NCI-H2196 treated with DMSO at 0.1 percent for 48 hours (cell line): ENCODE data around the gene MDGA2.
"Not testable (repeated sequence)": the region's sequence is repeated elsewhere in the genome, so short reads cannot be mapped to it uniquely, and the experiment has no call there.

Experiments used
- DNase-seq: peaks from one replicate; lab custom pipeline; 2025; ENCODE audit not compliant: unreplicated experiment; lab: John Stamatoyannopoulos, UW

The MDGA2 gene

DNA sequence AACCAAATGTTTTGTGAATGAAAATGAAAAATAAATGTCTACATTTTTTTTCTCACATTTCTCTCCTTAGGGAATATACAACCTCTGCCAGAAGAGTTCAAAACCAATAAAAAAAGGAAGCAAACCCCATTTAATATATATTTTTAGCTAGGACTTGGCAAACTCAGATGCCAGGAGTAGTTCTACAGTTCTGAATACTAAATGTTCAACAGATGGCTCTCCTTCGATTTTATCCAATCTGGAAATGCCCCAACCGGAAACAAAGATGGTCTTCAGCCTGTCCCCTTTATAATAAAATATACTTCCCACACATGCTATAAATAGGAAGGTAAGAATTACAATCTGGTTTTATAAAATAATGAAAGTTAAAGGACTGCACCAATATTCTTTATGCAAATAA lies 330.4 kb downstream of the MDGA2 start:
- DNase-seq: no peak

DNA sequence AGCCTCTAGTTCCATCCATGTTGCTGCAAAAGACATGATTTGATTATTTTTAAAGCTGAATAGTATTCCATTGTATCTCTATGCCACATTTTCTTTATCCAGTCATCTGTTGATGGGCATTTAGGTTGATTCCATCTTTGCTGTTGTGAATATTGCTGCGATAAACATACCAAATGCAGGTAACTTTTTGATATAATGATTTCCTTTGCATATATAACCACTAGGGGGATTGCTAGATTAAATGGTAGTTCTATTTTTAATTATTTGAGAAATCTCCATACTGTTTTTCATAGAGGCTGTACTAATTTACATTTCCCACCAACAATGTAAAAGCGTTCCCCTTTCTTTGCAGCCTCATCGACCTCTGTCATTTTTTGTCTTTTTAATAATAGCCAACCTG lies 342.5 kb downstream of the MDGA2 start:
- no peak for DNase-seq

DNA sequence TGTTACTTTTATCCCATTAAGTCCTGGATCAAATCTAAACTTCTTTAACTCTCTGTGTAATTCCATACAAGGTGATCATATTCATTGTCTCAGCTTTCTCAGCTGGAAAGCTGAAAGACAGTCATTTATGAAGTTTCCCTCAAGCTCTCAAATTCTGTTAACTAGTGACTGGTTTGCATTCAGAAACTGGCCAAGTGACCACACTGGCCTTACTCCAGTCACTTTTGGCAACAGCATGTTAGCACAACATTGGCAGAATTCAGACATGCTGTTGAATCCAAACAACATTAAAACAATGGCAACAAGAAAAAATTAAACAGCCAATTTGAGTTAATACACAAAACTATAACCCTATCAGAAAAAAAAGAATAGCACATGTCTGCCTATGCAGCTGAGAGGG lies 343.3 kb downstream of the MDGA2 start:
- no peak for DNase-seq

DNA sequence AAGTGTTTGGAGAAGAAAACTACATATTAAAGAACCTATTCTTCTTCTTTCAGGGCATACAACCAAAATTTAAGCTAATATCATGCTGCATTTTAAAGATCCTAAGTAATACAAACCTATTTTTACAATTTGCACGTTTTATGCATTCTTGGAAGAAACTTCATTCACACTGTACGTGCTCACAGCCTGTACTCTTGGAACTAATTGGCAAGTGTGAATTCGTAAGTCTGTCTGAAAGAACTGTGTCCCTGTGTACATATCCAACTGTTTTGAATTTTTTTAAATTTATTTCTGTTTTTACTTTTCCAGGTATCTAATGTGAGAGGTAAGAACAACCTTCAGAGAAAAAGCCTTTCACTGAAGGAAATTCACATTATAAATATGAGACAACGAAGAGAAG lies 347.0 kb downstream of the MDGA2 start:
- DNase-seq: no peak

DNA sequence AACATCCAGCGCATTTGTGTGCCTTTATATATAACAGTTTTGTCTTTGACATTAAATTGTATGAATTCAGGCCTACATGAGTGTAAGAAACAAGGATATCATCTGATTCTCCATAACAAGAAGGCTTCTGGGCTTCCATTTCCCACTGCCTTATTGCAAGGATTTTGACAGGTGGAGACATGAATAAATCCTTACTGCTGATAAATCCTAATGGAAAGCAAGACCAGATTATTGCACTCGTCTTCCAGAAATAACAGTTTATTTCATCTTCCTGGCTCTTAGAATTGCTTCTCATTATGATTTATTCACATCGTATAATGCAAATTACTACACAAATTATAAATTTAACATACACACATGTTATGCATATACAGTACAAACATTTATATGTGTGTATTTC lies 348.1 kb downstream of the MDGA2 start:
- no peak for DNase-seq

DNA sequence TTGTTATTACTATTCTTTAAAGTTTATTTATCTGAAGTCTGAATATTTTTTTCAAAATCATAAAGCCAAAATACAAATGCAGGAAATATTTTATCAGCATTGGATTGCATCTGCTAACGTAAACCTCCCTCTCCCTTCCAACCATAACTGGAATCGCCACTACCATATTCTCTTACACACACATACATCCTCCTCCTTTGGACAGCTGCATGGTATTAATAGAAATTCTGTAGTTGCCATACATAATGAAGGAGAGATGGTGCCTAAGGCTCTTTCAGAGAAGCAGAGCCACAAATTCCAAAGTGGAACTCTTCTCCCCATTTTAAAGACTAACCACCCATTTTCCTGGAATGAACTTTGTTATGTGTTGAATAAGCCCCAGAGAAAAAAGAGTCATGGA lies 352.7 kb downstream of the MDGA2 start:
- no peak for DNase-seq

DNA sequence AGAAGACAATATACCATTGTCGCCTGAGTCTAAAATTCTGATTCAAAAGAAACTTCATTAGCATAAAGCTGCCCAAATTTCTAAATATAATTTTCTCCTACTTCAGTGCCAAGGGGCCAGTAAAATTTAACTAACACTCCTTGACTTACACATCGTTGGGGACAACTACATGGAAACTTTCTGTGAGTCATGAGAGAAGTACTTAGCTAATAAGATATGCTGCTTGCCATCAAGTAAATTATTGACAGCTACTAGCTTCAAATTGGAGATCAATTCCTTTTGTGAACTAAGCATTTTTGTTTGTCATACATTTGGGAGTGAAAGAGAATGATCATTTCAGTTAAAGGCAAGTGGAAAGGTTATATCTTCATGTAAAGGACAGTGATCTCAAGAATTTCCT lies 373.3 kb downstream of the MDGA2 start:
- DNase-seq: no peak

DNA sequence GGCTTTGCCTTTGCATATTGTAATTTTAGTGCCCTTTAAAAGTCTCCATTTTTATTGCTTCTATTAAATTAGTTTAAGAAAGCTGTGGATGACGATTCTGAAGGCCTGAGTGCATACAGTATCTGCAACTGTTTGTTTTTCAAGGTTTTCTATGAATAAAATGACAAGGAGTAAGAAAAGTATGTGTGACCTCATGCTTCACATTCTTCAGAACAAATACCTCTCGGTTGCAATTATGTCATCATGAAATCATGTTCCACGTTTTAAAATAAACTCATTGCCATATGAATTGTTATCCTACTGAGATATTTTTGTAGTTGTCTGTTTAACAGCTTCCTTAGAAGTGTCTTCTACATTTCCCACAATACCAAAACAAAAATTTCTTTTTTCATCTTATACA lies 374.6 kb downstream of the MDGA2 start:
- no peak for DNase-seq

DNA sequence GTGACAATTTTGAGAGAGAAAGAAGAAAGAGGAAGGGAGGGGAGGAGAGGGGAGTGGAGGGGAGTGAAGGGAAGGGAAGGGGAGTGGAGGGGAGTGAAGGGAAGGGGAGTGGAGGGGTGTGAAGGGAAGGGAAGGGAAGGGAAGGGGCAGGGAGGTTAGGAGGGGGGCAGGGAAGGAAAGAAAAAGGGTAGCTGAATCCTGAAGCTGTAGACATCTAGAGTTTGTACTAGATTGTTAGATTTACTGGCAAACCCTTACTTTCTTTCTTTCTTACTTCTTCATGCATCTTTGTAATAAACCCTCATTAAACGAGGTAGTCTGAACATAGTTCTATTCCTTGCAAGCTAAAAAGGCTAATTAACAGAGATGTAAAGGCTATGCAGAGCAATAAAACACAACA lies 378.0 kb downstream of the MDGA2 start:
- no peak for DNase-seq

DNA sequence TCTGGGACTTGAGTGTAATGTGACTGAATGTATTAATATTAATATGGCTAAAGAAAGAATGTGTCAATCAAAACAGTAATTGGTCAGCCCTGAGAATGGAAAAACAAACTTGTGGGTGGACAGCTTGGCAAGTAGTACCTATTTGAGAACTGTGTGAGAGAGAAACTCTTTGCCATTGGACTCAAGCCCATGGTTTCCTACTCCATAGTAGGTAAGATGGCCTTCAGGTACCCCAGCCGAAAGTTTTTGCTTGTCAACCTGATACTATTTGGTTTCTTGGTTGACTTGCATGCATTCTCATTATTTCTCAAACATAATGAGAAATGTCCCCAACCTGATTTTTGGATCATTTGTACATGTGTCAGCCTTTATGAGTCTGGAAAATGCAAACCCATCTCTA lies 391.1 kb downstream of the MDGA2 start:
- DNase-seq: no peak

DNA sequence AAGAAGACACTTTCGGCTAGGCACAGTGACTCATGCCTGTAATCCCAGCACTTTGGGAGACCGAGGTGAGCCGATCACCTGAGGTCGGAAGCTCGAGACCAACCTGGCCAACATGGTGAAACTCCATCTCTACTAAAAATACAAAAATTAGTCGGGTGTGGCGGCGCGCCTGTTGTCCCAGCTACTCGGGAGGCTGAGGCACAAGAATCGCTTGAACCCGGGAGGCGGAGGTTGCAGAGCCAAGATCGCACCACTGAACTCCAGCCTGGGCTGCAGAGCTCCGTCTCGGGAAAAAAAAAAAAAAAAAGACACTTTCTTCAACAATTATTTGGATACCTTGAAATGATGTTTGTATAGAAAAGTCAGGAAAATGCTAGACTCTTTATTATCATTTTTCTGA lies 393.6 kb downstream of the MDGA2 start:
- not testable (repeated sequence) for DNase-seq

DNA sequence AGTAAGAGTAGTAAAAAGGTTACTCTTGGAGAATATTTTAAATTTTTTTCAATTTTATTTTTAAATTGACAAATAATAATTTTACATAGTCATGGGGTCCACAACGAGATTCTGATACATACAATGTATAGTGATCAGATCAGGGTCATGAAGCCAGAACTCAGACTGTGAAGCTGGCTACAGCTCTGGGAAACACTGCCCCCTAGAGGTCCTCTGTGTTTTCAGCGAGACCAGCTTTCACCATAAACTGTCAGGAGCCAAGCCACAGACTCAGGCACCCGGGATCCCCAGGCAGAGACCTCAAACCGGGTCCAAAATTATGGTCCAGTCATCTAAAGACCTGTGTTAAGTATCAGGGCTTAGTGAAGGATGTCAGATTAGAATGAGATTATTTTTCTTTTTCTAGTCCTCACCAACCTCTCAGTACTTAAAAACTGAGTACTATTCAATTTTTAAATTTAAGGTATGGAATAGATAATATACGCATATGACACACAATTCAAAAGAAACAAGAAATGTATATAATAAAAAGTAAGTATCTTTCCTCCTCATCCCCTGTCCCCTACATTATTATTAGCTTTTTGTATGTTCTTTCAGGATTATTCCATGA lies 397.1 kb downstream of the MDGA2 start:
- DNase-seq: no peak

DNA sequence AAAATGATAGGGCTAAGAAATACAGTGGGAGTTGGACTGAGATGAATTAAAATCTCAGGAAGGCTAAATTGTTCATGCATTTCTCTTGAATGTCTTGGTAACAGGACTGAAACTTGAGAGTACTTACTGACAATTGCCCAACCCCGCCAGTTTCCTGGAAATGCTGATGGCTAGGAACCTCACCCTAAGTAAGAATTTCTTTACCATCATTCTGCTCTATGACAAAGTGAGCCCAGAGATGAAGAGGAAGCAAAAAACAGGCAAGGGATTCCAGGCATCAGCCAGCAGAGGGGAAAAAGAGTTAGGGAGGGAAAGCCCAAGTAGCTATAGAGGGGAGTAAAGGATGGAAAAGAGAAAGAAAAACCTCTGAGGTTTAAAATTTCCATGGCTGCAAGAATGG lies 397.7 kb downstream of the MDGA2 start:
- DNase-seq: no peak

DNA sequence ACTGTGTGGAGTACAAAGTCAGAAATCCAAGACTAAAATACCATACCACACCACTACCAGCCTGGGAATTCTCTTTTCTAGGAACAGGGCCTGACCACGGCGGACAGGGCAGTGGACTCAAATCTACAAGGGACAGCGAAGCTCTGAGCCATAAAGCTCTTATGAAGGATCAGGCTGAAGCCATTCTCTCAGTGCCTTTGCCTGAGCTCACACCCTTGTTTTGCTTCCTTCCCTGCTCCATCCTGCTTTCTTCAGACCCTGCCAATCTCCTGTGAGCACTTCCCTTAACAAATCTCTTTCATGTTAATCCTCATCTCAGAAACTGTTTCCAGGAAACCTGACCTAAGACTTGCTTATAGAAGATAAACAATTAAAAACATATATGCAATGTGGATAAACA lies 398.5 kb downstream of the MDGA2 start:
- no peak for DNase-seq

DNA sequence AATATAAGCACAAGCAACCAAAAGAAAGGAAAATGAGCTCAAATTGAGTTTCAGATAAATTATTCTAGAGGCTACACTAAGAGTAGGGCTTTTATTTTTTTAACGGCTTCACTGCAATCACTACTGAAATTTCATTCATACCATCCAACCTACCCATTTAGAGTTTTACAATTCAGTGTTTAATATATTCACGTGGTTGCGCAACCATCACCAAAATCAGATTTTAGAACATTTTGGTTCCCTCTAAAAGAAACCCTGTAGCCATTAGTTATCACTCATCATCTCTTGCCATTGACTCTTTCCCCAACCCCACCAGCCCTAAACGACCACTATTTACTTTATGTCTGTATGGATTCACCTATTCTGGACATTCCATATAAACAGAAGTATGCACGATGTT lies 401.5 kb downstream of the MDGA2 start:
- no peak for DNase-seq

DNA sequence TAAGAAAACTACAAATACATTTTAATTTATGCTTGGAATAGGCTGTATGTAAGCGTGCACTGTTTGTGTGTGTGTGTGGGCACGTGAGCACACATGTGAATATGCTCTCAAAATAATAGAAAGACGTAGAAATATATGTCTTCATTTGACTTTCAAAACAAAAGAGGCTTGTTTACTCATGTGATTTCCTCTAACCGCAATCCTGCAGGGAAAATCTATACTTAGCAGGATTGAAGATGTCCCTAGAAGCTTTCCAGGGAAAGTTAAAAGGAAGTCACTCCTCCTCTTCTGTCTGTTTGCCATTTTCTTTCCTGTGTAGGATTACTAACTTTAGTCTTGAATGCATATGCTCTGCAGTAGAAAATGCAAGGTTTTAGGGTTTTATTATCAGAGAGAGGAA lies 404.7 kb downstream of the MDGA2 start:
- no peak for DNase-seq

DNA sequence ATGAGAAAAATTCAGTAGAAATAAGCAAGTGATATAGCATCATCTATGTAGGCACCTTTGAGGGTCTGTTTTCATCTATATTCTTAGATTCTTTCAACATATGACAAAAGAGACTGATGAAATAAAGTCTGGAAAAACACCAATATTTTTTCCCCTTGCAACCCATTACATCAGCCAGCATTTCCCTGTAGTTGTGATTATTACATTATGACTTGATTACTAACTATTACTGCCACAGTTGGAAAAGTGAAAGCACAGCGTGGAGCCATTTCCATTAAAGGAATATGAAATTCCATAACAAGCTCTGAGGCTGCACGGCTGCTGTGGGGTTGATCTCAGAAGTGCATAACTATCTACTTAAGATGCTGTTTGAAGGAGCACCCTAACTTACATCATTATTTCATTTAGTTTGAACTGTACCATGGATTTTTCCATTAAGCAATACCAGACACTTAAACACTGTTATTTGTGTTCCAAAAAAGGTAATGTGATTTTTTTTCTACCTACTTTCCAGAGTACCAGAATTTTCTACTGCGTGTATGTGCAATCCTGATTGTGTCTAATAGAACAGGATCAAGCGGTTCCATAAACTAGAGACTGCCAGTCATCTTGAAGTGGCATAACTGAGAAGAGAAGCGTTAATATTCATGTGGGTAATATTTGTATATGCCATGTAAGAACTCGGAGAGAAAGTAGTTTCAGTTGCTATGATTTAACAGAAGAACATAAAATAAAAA lies 405.5 kb downstream of the MDGA2 start:
- no peak for DNase-seq

DNA sequence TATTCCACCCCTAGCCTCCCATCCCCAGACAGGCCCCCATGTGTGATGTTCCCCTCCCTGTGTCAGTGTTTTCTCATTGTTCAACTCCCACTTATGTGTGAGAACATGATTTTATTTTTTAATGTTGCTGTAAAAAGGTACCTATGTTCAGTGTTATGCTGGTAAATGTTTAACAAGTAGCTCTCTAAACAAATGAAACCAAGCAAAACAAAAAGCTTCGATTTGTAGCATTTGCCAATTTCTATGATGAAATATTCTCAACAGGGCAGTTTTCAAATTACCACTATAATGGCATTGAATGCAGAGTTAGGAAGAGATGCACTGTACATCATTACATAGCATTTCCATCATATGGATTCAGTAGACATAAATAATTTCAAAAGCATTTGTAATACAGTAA lies 410.6 kb downstream of the MDGA2 start:
- DNase-seq: no peak

DNA sequence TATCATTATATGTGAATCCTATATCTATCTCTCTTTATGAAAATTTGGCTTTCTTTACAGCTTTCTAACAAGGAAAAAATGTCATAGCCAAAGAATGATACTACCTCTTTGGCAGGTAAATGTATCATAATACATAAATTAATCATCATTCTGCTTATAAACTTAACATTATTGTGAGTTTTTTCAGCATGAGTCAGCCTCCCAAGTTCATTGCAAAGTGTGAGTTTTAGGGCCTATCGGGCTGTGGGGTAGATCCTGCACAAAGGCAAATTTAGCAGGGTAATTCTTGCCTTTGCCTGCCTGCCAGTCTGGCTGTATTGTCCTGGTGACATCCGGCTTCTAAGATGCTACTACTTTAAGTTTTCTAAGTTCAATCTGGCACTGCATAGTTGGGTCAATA lies 412.6 kb downstream of the MDGA2 start:
- no peak for DNase-seq

DNA sequence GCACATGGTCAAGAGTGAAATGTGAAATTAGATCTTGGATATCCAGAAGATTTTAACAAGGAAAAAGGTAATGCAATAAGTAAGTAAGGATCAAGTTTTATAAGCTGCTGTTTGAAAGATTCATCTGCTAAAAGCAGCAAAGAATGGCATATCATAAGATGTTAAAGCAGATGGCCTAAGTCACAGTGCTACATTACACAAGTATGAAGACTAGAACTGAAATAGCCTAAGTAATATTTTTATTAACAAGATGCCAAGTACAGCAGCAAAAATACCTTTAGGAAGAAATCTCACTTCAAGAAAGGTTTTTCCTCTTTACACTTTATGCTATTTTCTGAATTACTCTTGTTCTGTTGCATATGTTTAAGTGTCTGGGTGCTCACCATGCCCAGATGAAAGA lies 414.1 kb downstream of the MDGA2 start:
- DNase-seq: no peak

DNA sequence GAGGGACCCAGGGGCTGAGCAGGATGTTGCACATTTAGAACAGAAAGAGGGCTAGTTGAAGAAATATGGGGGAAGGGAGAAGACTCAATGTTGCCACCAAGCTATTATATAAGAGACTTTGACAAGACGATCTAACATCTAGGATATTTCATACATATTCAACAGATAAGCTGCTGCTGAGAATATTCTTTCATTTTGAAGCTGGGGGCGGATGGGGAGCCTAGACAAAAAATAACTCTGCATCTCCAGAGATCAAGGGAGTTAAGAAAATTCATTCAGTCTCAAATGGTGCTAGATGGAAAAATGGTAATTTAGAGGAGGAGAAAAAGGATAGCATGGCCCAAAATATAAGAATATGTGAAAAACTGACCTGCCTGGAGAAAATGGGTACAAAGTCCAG lies 415.6 kb downstream of the MDGA2 start:
- DNase-seq: no peak

DNA sequence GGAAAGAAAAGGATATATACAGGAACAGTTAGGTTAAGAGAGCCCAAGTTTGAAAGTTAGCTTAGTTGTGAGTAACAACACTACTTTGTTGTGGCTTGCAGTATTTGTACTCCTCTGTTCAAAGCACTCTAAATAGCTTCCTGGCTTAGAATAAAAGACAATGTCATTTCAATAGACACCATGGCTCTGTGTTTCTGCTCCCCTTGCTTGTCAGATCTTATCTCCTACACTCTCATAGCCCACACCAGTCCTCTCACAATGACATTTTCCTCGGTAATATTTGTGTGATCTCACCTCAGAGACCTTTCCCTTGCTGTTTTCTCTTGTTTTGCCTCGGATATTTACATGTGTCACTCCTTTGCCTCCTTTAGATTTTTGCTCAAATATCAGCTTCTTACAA lies 418.4 kb downstream of the MDGA2 start:
- no peak for DNase-seq

DNA sequence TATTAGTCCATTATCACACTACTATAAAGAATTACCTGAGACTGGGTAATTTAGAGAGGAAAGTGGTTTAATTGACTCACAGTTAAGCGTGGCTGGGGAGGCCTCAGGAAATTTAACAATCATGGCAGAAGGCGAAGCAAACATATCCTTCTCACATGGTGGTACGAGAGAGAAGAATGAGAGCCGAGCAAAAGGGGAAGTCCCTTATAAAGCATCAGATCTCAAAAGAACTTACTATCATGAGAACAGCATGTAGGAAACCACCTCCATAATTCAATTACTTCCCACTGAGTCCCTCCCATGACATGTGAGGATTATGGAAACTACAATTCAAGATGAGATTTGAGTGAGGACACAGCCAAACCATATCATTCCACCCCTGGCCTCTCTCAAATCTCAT lies 422.6 kb downstream of the MDGA2 start:
- no peak for DNase-seq
